ENCODE measurements around the gene AFF2. TPM values are rescaled to one million over a fixed set of nuclear protein-coding genes. Genes with fewer than 3 reads are reported as not detected.

Gene AFF2
- total RNA-seq: 0.32 TPM in 1 of 2 replicates, not detected in the other

GRCh38 chrX:148500423-148501385 lies at the start of gene AFF2:
TSS of gene AFF2 (plus strand) at chrX:148500617. CDS start at chrX:148501098, 481 bp downstream.
- TF ChIP-seq CTCF (IDR thresholded peaks at IDR 0.05; ENCODE audit: insufficient read depth, low read depth, low read length): no peak

GRCh38 chrX:148457279-148457678 lies 43.1 kb upstream of the AFF2 start:
- no peak overlapping the region for H3K4me3 ChIP-seq (ENCODE audit: low read depth, low read length)
- no peak for DNase-seq (ENCODE audit: low read depth)
- TF ChIP-seq CTCF (IDR thresholded peaks at IDR 0.05; ENCODE audit: insufficient read depth, low read depth, low read length): no peak

More at GRCh38 chrX:148500423-148501385, at the start of gene AFF2:
- no peak for DNase-seq (ENCODE audit: low read depth)
- H3K4me3 ChIP-seq (ENCODE audit: low read depth, low read length): peak within 1 kb of the TSS; percentile 27

GRCh38 chrX:148459343-148459742 lies 41.1 kb upstream of the AFF2 start:
- TF ChIP-seq CTCF (IDR thresholded peaks at IDR 0.05; ENCODE audit: insufficient read depth, low read depth, low read length): no peak

GRCh38 chrX:148466292-148466691 lies 34.1 kb upstream of the AFF2 start:
- DNase-seq (ENCODE audit: low read depth): no peak
- no peak overlapping the region for H3K4me3 ChIP-seq (ENCODE audit: low read depth, low read length)
- no peak for TF ChIP-seq CTCF (IDR thresholded peaks at IDR 0.05; ENCODE audit: insufficient read depth, low read depth, low read length)

More at GRCh38 chrX:148459343-148459742, 41.1 kb upstream of the AFF2 start:
- H3K4me3 ChIP-seq (ENCODE audit: low read depth, low read length): no peak overlapping the region
- no peak for DNase-seq (ENCODE audit: low read depth)

- no peak for DNase-seq (ENCODE audit: low read depth)
- no peak for TF ChIP-seq CTCF (IDR thresholded peaks at IDR 0.05; ENCODE audit: insufficient read depth, low read depth, low read length)
- no peak overlapping the region for H3K4me3 ChIP-seq (ENCODE audit: low read depth, low read length)
Observed at GRCh38 chrX:148470324-148470723, 30.1 kb upstream of the AFF2 start.

- DNase-seq (ENCODE audit: low read depth): no peak
- no peak for TF ChIP-seq CTCF (IDR thresholded peaks at IDR 0.05; ENCODE audit: insufficient read depth, low read depth, low read length)
Observed at GRCh38 chrX:148474030-148474429, 26.4 kb upstream of the AFF2 start.

More at GRCh38 chrX:148474030-148474429, 26.4 kb upstream of the AFF2 start:
- H3K4me3 ChIP-seq (ENCODE audit: low read depth, low read length): no peak overlapping the region
